Smooth muscle cell (in vitro differentiated cells): ENCODE results near the gene SMYD3. TPM values are rescaled to one million over a fixed set of nuclear protein-coding genes. Genes with fewer than 3 reads are reported as not detected.

ENCODE experiments used
- DNase-seq: peaks from one replicate; lab custom pipeline; 2025; ENCODE audit not compliant: unreplicated experiment; lab: John Stamatoyannopoulos, UW
- H2AFZ ChIP-seq: fragments of 200-600 bp; sonication (generic); 2 replicates; pipeline ENCODE4 v1.6.0; 2016; ENCODE audit warnings: antibody characterized with exemption, low read depth, mild to moderate bottlenecking
- H3F3A ChIP-seq: fragments of 200-600 bp; sonication (generic); 2 replicates; pipeline ENCODE4 v1.6.0; 2017; ENCODE audit warnings: antibody characterized with exemption, low read depth
- H3K27ac ChIP-seq: fragments of 200-600 bp; sonication (generic); 2 replicates; pipeline ENCODE4 v1.5.1; 2016; ENCODE audit warnings: low read depth, mild to moderate bottlenecking
- H3K27me3 ChIP-seq: fragments of 200-600 bp; sonication (generic); 2 replicates; pipeline ENCODE4 v1.6.1; 2016; ENCODE audit warnings: low read depth, mild to moderate bottlenecking
- H3K36me3 ChIP-seq: fragments of 200-600 bp; sonication (generic); 2 replicates; pipeline ENCODE4 v1.5.1; 2016; ENCODE audit warnings: low read depth
- H3K4me1 ChIP-seq: fragments of 200-600 bp; sonication (generic); 2 replicates; pipeline ENCODE4 v1.5.1; 2016; ENCODE audit warnings: low read depth
- H3K4me2 ChIP-seq: fragments of 200-600 bp; sonication (generic); 2 replicates; pipeline ENCODE4 v1.6.0; 2016; ENCODE audit warnings: mild to moderate bottlenecking
- H3K4me3 ChIP-seq: fragments of 200-600 bp; sonication (generic); 2 replicates; pipeline ENCODE4 v1.5.1; 2016; ENCODE audit warnings: mild to moderate bottlenecking
- H3K79me2 ChIP-seq: fragments of 200-600 bp; sonication (generic); 2 replicates; pipeline ENCODE4 v1.6.0; 2016; ENCODE audit warnings: low read depth, mild to moderate bottlenecking
- H3K9ac ChIP-seq: fragments of 200-600 bp; sonication (generic); 2 replicates; pipeline ENCODE4 v1.6.0; 2016; ENCODE audit warnings: low read depth
- H3K9me3 ChIP-seq: fragments of 200-600 bp; sonication (generic); replicated peaks from 2 replicates; pipeline ENCODE4 v1.5.1; 2016; ENCODE audit warnings: low read depth
- H4K20me1 ChIP-seq: fragments of 200-600 bp; sonication (generic); 2 replicates; pipeline ENCODE4 v1.6.0; 2016; ENCODE audit warnings: low read depth
- WGBS: methylation state at CpG from one replicate; pipeline ENCODE4 v1.1.7; 2016; ENCODE audit warnings: low lambda C conversion rate; 5-methylcytosine and 5-hydroxymethylcytosine counted together
- polyA plus RNA-seq: library from polyadenylated mRNA; unstranded; fragments of >200 nt; fragmentation: Nextera tagmentation; extraction: Ambion mirVana; gene quantifications from 2 replicates; pipeline ENCODE4 v1.2.1, GENCODE V29; 2016
- total RNA-seq: library from RNA; depleted of rRNA; stranded (reverse); fragments of >200 nt; gene quantifications from 2 replicates; pipeline ENCODE4 v1.2.3, GENCODE V29; 2014
- TF ChIP-seq, protein P1 (sequence below): fragments of 200-600 bp; sonication (generic); IDR thresholded peaks from 2 replicates; pipeline ENCODE4 v1.5.1; 2017; ENCODE audit warnings: borderline replicate concordance, mild to moderate bottlenecking, antibody characterized with exemption; ENCODE audit not compliant: insufficient read depth, poor library complexity, severe bottlenecking

SMYD3 gene
- total and polyA plus RNA-seq, 2 experiments from 2014 or later: 162 to 301 TPM

GRCh38 chr1:246382589-246383238, 124.4 kb downstream of the SMYD3 start:
- DNase-seq: no peak
- Histone ChIP-seq H3K4me3 (no peak overlapping the region), H3K9me3 (no peaks in the 10 kb centered on the region), H3K27ac (no peak overlapping the region), H3K79me2 (no peaks in the 10 kb centered on the region), H3K36me3 (no peaks in the 10 kb centered on the region), H3K4me2 (no peak overlapping the region), H3K9ac (no peak overlapping the region), H3F3A (no peaks in the 10 kb centered on the region), H3K4me1 (no peaks in the 10 kb centered on the region), H2AFZ (no peak overlapping the region), H4K20me1 (no peaks in the 10 kb centered on the region), H3K27me3 (no peaks in the 10 kb centered on the region)
- 96% methylated on average over 3 of the region's 3 CpGs for WGBS
- TF ChIP-seq, protein P1, sequence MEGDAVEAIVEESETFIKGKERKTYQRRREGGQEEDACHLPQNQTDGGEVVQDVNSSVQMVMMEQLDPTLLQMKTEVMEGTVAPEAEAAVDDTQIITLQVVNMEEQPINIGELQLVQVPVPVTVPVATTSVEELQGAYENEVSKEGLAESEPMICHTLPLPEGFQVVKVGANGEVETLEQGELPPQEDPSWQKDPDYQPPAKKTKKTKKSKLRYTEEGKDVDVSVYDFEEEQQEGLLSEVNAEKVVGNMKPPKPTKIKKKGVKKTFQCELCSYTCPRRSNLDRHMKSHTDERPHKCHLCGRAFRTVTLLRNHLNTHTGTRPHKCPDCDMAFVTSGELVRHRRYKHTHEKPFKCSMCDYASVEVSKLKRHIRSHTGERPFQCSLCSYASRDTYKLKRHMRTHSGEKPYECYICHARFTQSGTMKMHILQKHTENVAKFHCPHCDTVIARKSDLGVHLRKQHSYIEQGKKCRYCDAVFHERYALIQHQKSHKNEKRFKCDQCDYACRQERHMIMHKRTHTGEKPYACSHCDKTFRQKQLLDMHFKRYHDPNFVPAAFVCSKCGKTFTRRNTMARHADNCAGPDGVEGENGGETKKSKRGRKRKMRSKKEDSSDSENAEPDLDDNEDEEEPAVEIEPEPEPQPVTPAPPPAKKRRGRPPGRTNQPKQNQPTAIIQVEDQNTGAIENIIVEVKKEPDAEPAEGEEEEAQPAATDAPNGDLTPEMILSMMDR: no peak

DNA sequence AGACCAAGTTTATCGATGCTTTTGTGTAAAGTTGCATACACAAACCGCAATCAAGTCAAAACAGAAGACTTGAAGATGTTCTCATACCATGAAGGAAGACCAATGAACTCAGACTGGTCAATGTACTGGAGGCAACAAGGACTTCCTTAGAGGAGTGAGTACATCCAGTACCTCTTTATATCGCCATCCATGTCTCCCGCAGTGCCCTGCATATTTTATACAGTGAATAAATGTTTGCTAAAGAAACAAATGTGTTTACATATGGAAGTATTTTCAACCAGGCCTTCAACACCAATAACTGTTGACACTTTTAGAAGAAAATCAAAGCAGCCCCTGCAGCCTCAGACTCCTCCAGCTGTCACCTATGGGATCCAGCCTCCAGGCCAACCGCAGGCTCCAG, 125.6 kb downstream of the SMYD3 start:
- Histone ChIP-seq H3K36me3 (no peaks in the 10 kb centered on the region), H3K4me1 (no peaks in the 10 kb centered on the region), H3K9me3 (no peaks in the 10 kb centered on the region), H3K4me2 (no peak overlapping the region), H3K4me3 (no peak overlapping the region), H2AFZ (no peak overlapping the region), H3K9ac (no peak overlapping the region), H4K20me1 (no peaks in the 10 kb centered on the region), H3K27me3 (no peaks in the 10 kb centered on the region), H3K79me2 (no peaks in the 10 kb centered on the region), H3F3A (no peaks in the 10 kb centered on the region), H3K27ac (no peak overlapping the region)
- no peak for DNase-seq
- TF ChIP-seq, protein P1: no peak
- WGBS: 97% methylated on average over 5 of the region's 5 CpGs

- no peaks in the 10 kb centered on the region for H3F3A ChIP-seq
- 96% methylated on average over 5 of the region's 5 CpGs for WGBS
- TF ChIP-seq, protein P1: no peak
- H3K9me3 ChIP-seq: no peaks in the 10 kb centered on the region
- no peaks in the 10 kb centered on the region for H3K27me3 ChIP-seq
- H3K4me2 ChIP-seq: no peak overlapping the region
- H3K4me1 ChIP-seq: no peaks in the 10 kb centered on the region
- no peaks in the 10 kb centered on the region for H3K36me3 ChIP-seq
- DNase-seq: no peak
- no peak overlapping the region for H3K4me3 ChIP-seq
- no peaks in the 10 kb centered on the region for H4K20me1 ChIP-seq
- H3K79me2 ChIP-seq: peaks cover 3% of the 10 kb centered on the region
- H3K9ac ChIP-seq: no peak overlapping the region
- no peak overlapping the region for H3K27ac ChIP-seq
- H2AFZ ChIP-seq: no peak overlapping the region
Measured at GRCh38 chr1:246377625-246378153, 129.4 kb downstream of the SMYD3 start.
